ENCODE results near the gene SORCS2.

Gene SORCS2

DNA sequence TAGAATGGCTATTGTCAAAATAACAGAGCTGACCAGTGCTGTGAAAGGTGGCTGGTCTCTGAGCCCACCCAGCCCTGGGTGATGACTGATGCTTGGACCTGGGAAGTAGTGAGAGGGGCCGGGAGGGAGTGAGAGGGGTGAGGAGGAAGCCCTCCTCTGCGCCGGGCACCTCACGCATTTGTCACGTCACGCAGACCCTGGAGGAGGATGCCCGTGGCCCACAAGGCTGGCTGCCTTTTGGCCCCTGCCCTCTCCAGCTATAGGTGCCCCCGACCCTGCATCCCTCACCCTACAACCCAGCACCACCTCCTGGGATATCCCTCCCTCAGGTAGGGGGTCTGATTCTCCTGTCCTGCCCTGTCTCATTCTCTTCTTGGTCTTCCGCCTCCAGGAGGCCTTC lies 539.9 kb downstream of the SORCS2 start:
- DNase-seq (ENCODE audit: low read depth in 2 of 2): no peak

DNA sequence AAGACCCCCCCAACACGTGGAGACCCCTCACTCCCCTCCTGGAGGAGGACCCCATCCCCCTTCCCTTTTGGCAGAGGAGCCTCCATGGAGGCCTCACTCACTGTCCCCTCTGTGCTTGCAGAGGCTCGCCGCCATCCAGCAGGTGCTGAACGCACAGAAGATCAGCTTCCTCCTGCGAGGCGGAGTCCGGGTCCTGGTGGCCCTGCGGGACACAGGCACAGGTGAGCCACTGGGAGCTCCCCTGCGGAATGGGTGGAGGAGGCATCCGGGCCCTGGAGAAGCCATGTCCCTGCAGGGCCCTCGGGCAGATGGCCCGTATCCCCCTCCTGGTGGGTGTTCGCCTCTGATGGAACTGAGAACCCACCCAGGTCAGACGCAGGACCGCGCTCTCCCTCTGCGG lies 540.9 kb downstream of the SORCS2 start:
- DNase-seq (ENCODE audit: low read depth in 2 of 2): no peak

- no peak for DNase-seq (ENCODE audit: low read depth in 2 of 2)
Observed at GRCh38 chr4:7733801-7734650, 541.7 kb downstream of the SORCS2 start.

GRCh38 chr4:7734651-7735260 lies 542.4 kb downstream of the SORCS2 start:
- no peak for DNase-seq (ENCODE audit: low read depth in 2 of 2)

GRCh38 chr4:7735395-7735794 lies 543.1 kb downstream of the SORCS2 start:
- no peak for DNase-seq (ENCODE audit: low read depth in 2 of 2)

- DNase-seq (ENCODE audit: low read depth in 2 of 2): no peak
Observed at GRCh38 chr4:7735961-7736360, 543.6 kb downstream of the SORCS2 start.

GRCh38 chr4:7736436-7737267 lies 544.3 kb downstream of the SORCS2 start:
- no peak for DNase-seq (ENCODE audit: low read depth in 2 of 2)

- DNase-seq (ENCODE audit: low read depth in 2 of 2): no peak
Observed at GRCh38 chr4:7737268-7737645, 544.9 kb downstream of the SORCS2 start.

- no peak for DNase-seq (ENCODE audit: low read depth in 2 of 2)
Observed at GRCh38 chr4:7737752-7738457, 545.6 kb downstream of the SORCS2 start.

DNA sequence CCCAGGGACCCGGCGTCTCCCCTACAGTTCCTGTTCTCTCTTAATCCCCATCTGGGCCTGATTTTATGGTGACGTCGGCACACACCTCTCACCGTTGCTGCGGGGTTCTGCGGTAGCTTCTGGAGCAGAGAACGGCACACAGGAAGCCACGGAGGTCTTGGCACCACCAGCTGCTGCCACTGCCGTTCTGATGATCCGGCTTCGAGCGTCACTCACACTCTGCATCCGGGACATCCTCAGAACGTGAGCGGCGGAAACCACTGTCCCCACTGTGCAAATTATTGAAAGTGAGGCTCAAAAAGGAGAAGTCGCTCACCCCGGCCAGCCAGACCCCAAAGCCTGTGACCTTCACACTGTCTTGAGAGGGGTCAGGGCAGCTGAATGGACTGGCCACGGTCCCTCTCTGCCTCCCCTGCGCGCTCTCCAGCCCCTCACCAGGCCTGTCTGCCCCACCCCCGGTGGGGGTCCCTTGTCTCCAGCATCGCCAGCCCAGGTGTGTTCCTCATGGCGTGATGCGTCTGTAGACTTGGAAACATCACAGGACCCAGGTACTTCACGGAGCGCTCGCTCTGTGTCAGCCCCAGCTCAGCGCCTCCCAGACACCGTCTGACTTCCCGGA lies 546.2 kb downstream of the SORCS2 start:
- DNase-seq (ENCODE audit: low read depth in 2 of 2): no peak

DNA sequence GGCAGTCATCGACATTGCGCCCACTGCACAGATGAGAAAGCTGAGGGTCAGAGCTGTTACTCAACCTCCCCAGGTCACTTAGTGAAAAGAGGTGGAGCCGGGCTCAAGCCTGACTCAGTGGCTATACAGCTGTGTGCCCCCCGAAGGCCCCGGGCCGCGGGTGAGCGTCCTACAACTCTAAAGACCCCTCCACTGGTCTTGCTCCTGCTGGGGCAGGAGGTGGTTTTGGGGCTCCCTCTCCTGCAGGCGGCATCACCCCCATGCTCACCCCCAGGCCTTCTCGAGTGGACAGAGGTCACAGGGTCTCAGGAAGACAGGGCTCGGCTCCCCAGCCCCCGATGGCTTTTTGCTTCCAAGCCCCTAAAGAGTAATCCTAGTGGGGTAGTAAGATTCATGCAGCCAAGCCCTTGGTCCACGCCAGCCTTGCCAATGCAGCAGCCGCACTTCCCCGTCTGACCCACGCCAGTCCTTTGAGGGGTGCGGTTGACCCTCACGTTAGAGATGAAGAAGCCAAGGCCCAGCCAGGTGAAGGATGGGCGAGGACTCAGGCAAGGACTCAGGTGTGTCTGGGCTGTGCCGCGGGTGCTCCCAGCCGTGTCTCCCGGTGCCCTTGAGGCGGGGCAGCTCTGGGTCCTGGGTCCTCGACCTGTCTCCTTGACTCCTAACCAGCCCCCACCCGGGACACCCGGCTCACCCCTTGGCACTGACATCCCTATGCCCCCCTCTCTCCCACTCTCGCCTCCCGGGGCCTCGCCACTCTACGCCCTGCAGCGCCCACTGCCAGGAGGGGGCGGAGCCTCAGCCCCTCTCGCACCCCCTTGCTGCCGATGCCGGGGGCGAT lies 547.0 kb downstream of the SORCS2 start:
- DNase-seq (ENCODE audit: low read depth in 2 of 2): no peak

- no peak for DNase-seq (ENCODE audit: low read depth in 2 of 2)
Observed at GRCh38 chr4:7739918-7740865, 547.9 kb downstream of the SORCS2 start.

DNA sequence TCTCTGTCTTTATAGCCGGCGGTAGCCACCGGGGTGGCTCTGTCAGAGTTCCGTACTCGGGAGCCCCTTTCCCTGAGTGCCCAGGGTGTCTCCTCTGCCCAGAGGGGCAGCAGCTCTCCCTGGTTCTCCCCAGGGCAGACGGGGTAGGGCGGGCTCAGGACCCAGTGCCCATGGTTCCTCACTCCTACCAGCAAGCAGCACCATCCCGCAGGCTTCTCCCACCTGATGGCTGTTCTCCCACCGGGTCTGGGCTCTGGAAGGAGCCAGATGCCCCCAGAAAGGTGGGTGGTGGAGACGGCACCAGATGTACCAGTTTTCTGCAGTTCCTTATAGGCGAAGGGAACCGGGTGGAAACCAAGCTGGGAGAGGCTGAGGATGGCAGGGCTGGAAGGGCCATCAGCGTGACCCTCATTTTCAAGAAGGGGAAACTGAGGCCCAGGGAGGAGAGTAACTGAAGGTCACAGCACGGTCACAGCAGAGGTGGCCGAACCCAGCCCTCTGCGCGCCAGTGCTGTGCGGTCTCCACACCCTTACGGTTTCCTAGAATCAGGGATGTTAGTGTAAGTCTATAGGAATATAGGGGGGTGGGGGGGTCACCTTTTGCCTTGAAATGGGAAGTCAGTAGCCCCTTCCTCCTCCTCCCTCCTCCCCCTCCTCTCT lies 548.7 kb downstream of the SORCS2 start:
- DNase-seq (ENCODE audit: low read depth in 2 of 2): no peak

DNA sequence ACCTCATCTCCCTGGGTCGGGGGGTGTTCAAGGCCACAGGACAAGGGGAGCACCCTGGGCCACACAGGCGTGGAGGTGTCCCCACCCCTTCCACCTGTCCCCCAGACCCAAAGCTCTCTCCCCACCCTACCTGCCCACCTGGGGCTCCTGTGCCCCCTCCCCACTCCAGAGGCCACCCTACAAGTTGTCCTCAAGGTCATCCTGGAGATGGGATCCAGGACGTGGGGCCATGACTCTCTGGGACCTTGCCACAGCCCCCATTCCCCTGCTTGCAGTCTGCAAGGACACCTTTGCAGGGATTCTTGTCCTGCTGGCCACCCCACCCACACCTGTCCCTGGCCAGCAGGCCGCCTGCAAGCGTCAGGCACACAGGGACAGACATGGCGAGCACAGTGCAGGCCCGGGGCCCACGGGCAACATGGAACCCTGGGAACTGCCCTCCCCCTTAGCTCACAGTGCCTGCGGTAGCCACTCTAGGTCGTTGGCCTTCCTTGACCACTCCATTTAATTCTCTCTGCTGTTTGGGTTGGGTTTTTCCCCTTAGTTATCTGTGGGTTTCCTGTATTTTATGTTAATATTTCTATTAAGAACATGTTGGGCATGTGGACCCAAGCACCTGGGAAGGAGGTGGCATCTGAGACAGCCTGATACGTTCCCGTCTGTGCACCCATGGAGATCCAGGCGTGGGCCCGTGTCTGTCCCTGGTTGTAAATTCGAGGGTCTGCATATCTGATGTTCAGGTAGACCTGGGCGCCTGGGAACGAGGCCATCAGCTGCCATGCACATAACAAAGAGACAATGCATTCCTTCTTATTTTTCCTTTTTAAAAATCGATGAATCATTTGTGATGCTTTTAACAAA lies 549.8 kb downstream of the SORCS2 start:
- no peak for DNase-seq (ENCODE audit: low read depth in 2 of 2)

GRCh38 chr4:7742807-7743280 lies 550.5 kb downstream of the SORCS2 start:
- DNase-seq (ENCODE audit: low read depth in 2 of 2): no peak

DNA sequence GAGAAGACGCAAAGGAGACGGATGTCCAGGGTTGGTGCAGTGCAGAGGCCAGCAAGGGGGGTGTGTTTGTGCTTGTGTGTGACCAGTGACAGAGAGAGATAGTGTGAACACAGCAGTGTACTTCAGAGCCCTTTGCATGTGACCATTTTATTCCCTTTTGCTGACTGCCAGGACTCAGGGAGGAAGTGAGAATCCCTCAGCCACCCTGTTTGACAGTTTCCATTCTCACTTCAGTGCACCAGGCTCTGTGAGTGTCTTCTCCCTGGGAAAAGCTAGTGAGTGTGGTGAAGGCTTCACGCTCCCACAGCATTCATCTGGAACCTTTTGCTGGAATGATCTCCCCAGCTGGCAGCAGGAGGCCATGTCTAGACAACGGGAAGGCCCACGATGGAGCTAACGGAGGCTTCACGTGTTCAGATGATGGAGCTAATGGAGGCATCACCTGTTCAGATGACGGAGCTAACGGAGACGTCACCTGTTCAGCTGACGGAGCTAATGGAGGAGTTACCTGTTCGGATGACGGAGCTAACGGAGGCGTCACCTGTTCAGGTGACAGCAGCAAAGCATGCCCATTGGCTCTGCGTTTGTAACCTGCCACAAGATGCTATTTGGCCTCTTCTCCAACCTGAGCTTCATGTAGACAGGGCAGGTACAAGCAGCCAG lies 551.9 kb downstream of the SORCS2 start:
- DNase-seq (ENCODE audit: low read depth in 2 of 2): no peak

DNA sequence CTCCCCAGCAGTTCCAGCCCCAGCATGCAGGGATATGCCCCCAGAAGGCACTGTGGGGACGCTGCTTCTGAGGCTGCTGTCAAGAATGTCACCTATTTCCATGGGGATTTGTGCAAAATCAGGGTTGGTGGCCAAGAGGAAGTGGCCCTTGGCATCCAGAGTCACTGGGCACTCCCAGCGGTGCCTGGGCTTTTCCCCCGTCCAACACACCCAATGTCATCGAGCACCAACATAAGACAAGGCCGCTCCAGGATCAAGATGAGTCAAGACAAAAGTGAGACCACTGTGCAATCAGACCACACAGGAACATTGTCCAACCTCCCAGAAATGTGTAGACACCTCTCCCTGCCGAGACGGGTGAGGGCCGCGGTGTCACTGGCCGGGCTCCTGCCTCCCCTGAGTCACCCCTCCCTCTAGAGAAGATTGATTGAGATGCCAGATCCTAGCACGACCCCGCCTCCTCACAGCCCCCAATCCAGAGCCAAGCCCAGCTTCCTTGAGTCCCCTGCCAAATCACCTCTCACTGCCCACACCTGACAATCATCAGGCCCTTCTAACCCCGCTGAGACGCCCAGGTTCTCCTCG lies 553.1 kb downstream of the SORCS2 start:
- DNase-seq (ENCODE audit: low read depth in 2 of 2): no peak

All from stimulated activated CD8-positive, alpha-beta memory T cell treated with anti-CD3 and anti-CD28 coated beads, Interleukin-2, amount 100 ng/mL, for 48 hours (primary cell).